Common myeloid progenitor, CD34-positive (primary cell): ENCODE measurements around the gene FGD4.
"Not testable (repeated sequence)": the region's sequence is repeated elsewhere in the genome, so short reads cannot be mapped to it uniquely, and the experiment has no call there.

Experiments
- CTCF ChIA-PET: fragments of 350-600 bp; sonication (Branson Sonifier 250); formaldehyde crosslinking; loops from one replicate; lab custom pipeline; 2021; ENCODE audit warnings: antibody characterized with exemption; lab: Charles Lee
- POLR2A ChIA-PET: fragments of 350-600 bp; sonication (Branson Sonifier 250); formaldehyde crosslinking; loops from one replicate; lab custom pipeline; 2021; ENCODE audit warnings: antibody characterized with exemption; lab: Charles Lee
- DNase-seq, 3 donors: peaks; one replicate each; pipeline versions ENCODE4 v3.0.0 to v3.0.0-alpha.2; 2013
- H3K27ac ChIP-seq, 2 experiments: 1 replicate in 1 of 2; 2 replicates in 1 of 2; pipeline ENCODE4 v1.7.0; 2013; ENCODE audit warnings: inconsistent platforms in 2 of 2, low read length in 2 of 2, mild to moderate bottlenecking in 2 of 2, low read depth in 1 of 2, moderate library complexity in 1 of 2; ENCODE audit not compliant: severe bottlenecking in 2 of 2, insufficient read depth in 1 of 2, poor library complexity in 1 of 2
- H3K27me3 ChIP-seq, 5 experiments: replicated peaks in 2 of 5; 1 replicate in 3 of 5; 2 replicates in 2 of 5; pipeline versions ENCODE4 v1.6.1 to v1.7.0; 2013; ENCODE audit warnings: low read length in 4 of 5, mild to moderate bottlenecking in 2 of 5, moderate library complexity in 2 of 5, inconsistent platforms in 1 of 5; ENCODE audit not compliant: insufficient read depth in 5 of 5, control insufficient read depth in 4 of 5
- H3K36me3 ChIP-seq, 4 experiments: 1 replicate in 2 of 4; 2 replicates in 2 of 4; pipeline versions ENCODE4 v1.6.1 to v1.7.0; 2013; ENCODE audit warnings: low read length in 3 of 4, control low read depth in 1 of 4, mild to moderate bottlenecking in 1 of 4; ENCODE audit not compliant: control insufficient read depth in 4 of 4, insufficient read depth in 4 of 4
- H3K4me1 ChIP-seq, 4 experiments: 1 replicate in 3 of 4; 2 replicates in 1 of 4; pipeline versions ENCODE4 v1.6.1 to v1.7.1; 2013; ENCODE audit warnings: low read length in 3 of 4, mild to moderate bottlenecking in 3 of 4, control low read depth in 1 of 4, inconsistent platforms in 1 of 4, moderate library complexity in 1 of 4; ENCODE audit not compliant: control insufficient read depth in 4 of 4, insufficient read depth in 4 of 4; ENCODE audit errors: control extremely low read depth in 1 of 4
- H3K4me3 ChIP-seq, 7 experiments: 1 replicate in 4 of 7; 2 replicates in 3 of 7; pipeline versions ENCODE4 v1.5.1 to v1.7.0; 2013; ENCODE audit warnings: mild to moderate bottlenecking in 7 of 7, low read length in 6 of 7, moderate library complexity in 6 of 7, inconsistent platforms in 2 of 7, low read depth in 2 of 7, control low read depth in 1 of 7; ENCODE audit not compliant: insufficient read depth in 4 of 7, control insufficient read depth in 1 of 7; ENCODE audit errors: extremely low read depth in 1 of 7
- H3K9me3 ChIP-seq, 5 experiments: 1 replicate in 4 of 5; 2 replicates in 1 of 5; pipeline versions ENCODE4 v1.6.1 to v1.7.1; 2013; ENCODE audit warnings: low read length in 4 of 5, mild to moderate bottlenecking in 2 of 5, inconsistent platforms in 1 of 5, low read depth in 1 of 5, moderate library complexity in 1 of 5; ENCODE audit not compliant: control insufficient read depth in 4 of 5, insufficient read depth in 2 of 5; ENCODE audit errors: control extremely low read depth in 1 of 5
- WGBS: methylation state at CpG from one replicate; pipeline ENCODE4 v1.1.5; 2013; ENCODE audit not compliant: insufficient coverage; 5-methylcytosine and 5-hydroxymethylcytosine counted together

Gene FGD4

GRCh38 chr12:32504591-32504990 is 105.2 kb downstream of the FGD4 start:
- no peak for DNase-seq
- ChIA-PET POLR2A (no interaction called here), CTCF (no interaction called here)
- no peaks in the 10 kb centered on the region for H3K27me3 ChIP-seq
- H3K27ac ChIP-seq, result no peak overlapping the region
- WGBS, result 95% methylated on average over 3 of the region's 3 CpGs
- H3K4me1 ChIP-seq, result peaks cover 0 to 26% (median 6%) of the 10 kb centered on the region in 4 experiments
- no peaks in the 10 kb centered on the region for H3K9me3 ChIP-seq
- no peaks in the 10 kb centered on the region for H3K36me3 ChIP-seq
- H3K4me3 ChIP-seq, result no peak overlapping the region

DNA sequence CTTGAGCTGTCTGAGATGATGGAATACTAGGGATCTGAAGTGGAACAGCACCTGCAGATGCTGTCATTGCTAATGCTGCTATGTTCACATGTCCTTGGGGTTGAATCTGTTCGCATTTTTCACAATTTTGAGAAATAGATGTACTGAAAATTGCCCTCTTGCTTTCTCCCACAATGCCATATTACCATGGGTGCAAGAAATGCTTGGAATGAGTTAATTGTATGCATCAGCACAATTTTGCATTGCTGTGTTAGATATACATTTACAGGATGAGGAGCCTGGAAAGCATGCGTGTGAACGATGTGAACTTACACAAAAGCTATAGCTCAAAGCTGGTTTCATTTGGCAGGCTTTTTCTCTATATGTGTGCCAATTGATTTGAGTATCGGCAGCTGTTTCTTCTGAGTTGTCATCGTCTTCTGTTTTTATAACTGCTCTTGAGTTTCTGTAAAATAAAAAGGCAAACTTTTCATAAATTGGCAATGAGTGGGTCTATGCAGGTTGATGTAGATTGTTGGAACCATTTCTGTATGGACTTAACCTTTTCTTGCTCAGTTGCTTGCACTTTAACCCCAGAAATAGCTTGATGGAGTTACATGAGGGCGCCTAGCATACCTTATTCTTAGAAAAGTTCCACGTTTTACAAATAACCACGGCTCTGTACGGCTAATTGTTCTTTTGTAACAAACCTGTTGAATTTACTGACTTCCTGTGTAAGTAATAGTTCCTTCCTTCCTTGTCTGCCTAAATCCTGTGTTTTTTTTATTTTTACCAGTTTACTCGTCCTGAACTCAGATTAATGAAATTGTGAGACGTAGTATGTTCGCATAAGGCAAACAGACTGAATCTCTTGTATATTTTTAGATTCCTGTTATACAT is 105.9 kb downstream of the FGD4 start:
- POLR2A ChIA-PET, result no interaction called here
- H3K9me3 ChIP-seq, result no peaks in the 10 kb centered on the region
- H3K27ac ChIP-seq, result no peak overlapping the region
- CTCF ChIA-PET, result interaction anchor here (0.8 to 1.0 kb wide), 2 partner anchors 9 to 141 kb away, joined by 3 read pairs; no protein-coding TSS in a partner anchor
- H3K36me3 ChIP-seq, result no peaks in the 10 kb centered on the region
- WGBS, result 72% methylated on average over 8 of the region's 12 CpGs
- H3K27me3 ChIP-seq, result no peaks in the 10 kb centered on the region
- H3K4me3 ChIP-seq, result no peak overlapping the region
- DNase-seq, result no peak
- H3K4me1 ChIP-seq, result peaks cover 0 to 26% (median 6%) of the 10 kb centered on the region in 4 experiments

- H3K36me3 ChIP-seq, H3K4me3 ChIP-seq, H3K27ac ChIP-seq, H3K27me3 ChIP-seq, H3K9me3 ChIP-seq, POLR2A ChIA-PET, CTCF ChIA-PET: not testable (repeated sequence)
- DNase-seq, result peak in 2 of 3 donors; percentile 37 to 62
- H3K4me1 ChIP-seq, result peaks cover 0 to 23% (median 6%) of the 10 kb centered on the region in 4 experiments
- 100% methylated on average over 3 of the region's 8 CpGs for WGBS
These were observed 108.0 kb downstream of the FGD4 start for GRCh38 chr12:32507096-32507941.

- no peak for DNase-seq
- Histone ChIP-seq H3K4me1 (peaks cover 0 to 21% (median 4%) of the 10 kb centered on the region in 4 experiments), H3K4me3 (no peak overlapping the region), H3K36me3 (no peaks in the 10 kb centered on the region), H3K27me3 (no peaks in the 10 kb centered on the region), H3K9me3 (no peaks in the 10 kb centered on the region), H3K27ac (no peak overlapping the region)
- 92% methylated on average over 3 of the region's 3 CpGs for WGBS
- ChIA-PET CTCF (no interaction called here), POLR2A (no interaction called here)
These were observed 108.6 kb downstream of the FGD4 start for GRCh38 chr12:32507942-32508320.

GRCh38 chr12:32508626-32509025 is 109.3 kb downstream of the FGD4 start:
- WGBS, result 100% methylated on average over 1 of the region's 3 CpGs
- H3K4me1 ChIP-seq, result peaks cover 0 to 18% (median 4%) of the 10 kb centered on the region in 4 experiments
- no peaks in the 10 kb centered on the region for H3K36me3 ChIP-seq
- no peaks in the 10 kb centered on the region for H3K27me3 ChIP-seq
- POLR2A ChIA-PET, result interaction anchor here (0.5 kb wide), 1 partner anchor 360 kb away, joined by 3 read pairs; no protein-coding TSS in a partner anchor
- no peak overlapping the region for H3K27ac ChIP-seq
- CTCF ChIA-PET, result no interaction called here
- no peak overlapping the region for H3K4me3 ChIP-seq
- DNase-seq, result no peak
- no peaks in the 10 kb centered on the region for H3K9me3 ChIP-seq

DNA sequence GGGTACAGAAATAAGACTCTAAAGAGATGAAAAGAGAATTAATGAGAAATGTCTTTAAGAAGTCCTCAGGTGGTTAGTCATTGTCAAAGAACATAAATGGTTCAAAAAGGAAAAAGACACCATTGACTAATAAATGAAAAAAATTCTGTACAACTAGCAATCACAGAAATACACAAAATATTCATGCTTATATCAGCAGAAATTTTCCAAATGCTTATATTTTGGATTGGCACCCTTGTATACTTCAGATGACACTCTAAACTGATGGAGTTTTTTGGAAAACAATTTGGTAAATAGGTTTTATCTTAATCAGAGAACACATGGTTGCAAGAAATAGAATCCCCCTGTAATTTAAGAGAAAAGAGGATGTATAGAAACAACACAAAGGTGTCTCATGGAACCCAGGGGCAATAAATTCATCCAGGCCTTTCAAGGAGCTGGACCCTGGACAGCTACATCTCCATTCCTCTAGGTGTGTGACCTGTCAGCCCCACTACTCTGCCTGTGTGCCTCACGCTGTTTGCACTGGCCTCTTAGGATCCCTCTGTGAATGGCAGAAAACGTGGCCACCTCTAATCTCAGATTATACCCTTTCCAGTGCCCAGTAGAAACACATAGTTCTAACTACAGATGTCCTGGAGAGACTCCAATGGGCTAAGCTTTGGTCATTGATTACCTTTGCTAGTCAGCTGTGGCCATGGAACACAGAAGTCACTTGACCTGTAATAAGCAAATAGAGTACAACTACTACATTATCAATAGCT is 110.2 kb downstream of the FGD4 start:
- ChIA-PET POLR2A (no interaction called here), CTCF (no interaction called here)
- Histone ChIP-seq H3K27me3 (no peaks in the 10 kb centered on the region), H3K4me3 (no peak overlapping the region), H3K4me1 (peaks cover 0 to 18% (median 4%) of the 10 kb centered on the region in 4 experiments), H3K9me3 (no peaks in the 10 kb centered on the region), H3K27ac (no peak overlapping the region), H3K36me3 (no peaks in the 10 kb centered on the region)
- no peak for DNase-seq
- whole genome bisulfite sequencing, result 100% methylated on average over 1 of the region's 2 CpGs
